H9 (cell line): ENCODE measurements around the gene FIBP. TPM values are rescaled to one million over a fixed set of nuclear protein-coding genes. Genes with fewer than 3 reads are reported as not detected.

Source experiments
- DNase-seq: peaks from one replicate; pipeline ENCODE4 v3.0.0-alpha.2; 2017
- H2AFZ ChIP-seq: one replicate; pipeline ENCODE4 v1.6.1; 2013; ENCODE audit warnings: mild to moderate bottlenecking, low read length, control low read depth, moderate library complexity
- H2AK5ac ChIP-seq: 2 replicates; pipeline ENCODE4 v1.6.1; 2013; ENCODE audit warnings: low read length, control low read depth, mixed read lengths; ENCODE audit not compliant: insufficient read length
- H2BK120ac ChIP-seq: one replicate; pipeline ENCODE4 v1.6.1; 2013; ENCODE audit warnings: low read depth, mild to moderate bottlenecking, low read length, control low read depth, inconsistent platforms; ENCODE audit not compliant: poor library complexity, severe bottlenecking
- H2BK12ac ChIP-seq: 2 replicates; pipeline ENCODE4 v1.6.1; 2013; ENCODE audit warnings: low read length, control low read depth, mixed read lengths, low read depth; ENCODE audit not compliant: insufficient read length
- H2BK15ac ChIP-seq: 2 replicates; pipeline ENCODE4 v1.6.1; 2013; ENCODE audit warnings: low read depth, low read length, control low read depth
- H2BK20ac ChIP-seq: one replicate; pipeline ENCODE4 v1.6.1; 2013; ENCODE audit warnings: low read depth, mild to moderate bottlenecking, low read length, control low read depth, inconsistent platforms; ENCODE audit not compliant: poor library complexity, severe bottlenecking
- H2BK5ac ChIP-seq: 2 replicates; pipeline ENCODE4 v1.6.1; 2013; ENCODE audit warnings: low read length, control low read depth, mixed read lengths; ENCODE audit not compliant: insufficient read length
- H3K14ac ChIP-seq: 2 replicates; pipeline ENCODE4 v1.6.1; 2013; ENCODE audit warnings: low read length, control low read depth; ENCODE audit not compliant: insufficient read depth
- H3K18ac ChIP-seq: 2 replicates; pipeline ENCODE4 v1.6.1; 2013; ENCODE audit warnings: low read depth, mild to moderate bottlenecking, mixed read lengths, low read length, control low read depth; ENCODE audit not compliant: insufficient read length
- H3K23ac ChIP-seq: 2 replicates; pipeline ENCODE4 v1.6.1; 2013; ENCODE audit warnings: low read length, control low read depth, mixed read lengths, low read depth; ENCODE audit not compliant: insufficient read length
- H3K23me2 ChIP-seq: 2 replicates; pipeline ENCODE4 v1.6.1; 2013; ENCODE audit warnings: low read depth, mild to moderate bottlenecking, mixed read lengths, low read length, control low read depth; ENCODE audit not compliant: insufficient read length, poor library complexity, severe bottlenecking
- H3K27ac ChIP-seq: 2 replicates; pipeline ENCODE4 v1.5.1; 2013; ENCODE audit warnings: low read length, control low read depth, mixed read lengths, low read depth; ENCODE audit not compliant: insufficient read length
- H3K27me3 ChIP-seq: 2 replicates; pipeline ENCODE4 v1.6.1; 2013; ENCODE audit warnings: low read length, control low read depth, inconsistent platforms; ENCODE audit not compliant: insufficient read depth
- H3K4ac ChIP-seq: 2 replicates; pipeline ENCODE4 v1.6.1; 2013; ENCODE audit warnings: low read depth, mild to moderate bottlenecking, control low read depth, inconsistent platforms, low read length, moderate library complexity
- H3K4me1 ChIP-seq: 2 replicates; pipeline ENCODE4 v1.6.1; 2013; ENCODE audit warnings: low read length, control low read depth, inconsistent platforms; ENCODE audit not compliant: insufficient read depth
- H3K4me2 ChIP-seq: 2 replicates; pipeline ENCODE4 v1.6.1; 2013; ENCODE audit warnings: low read length, control low read depth, mixed read lengths; ENCODE audit not compliant: insufficient read length, insufficient read depth
- H3K56ac ChIP-seq: 2 replicates; pipeline ENCODE4 v1.6.1; 2013; ENCODE audit warnings: low read depth, mild to moderate bottlenecking, mixed read lengths, low read length, control low read depth; ENCODE audit not compliant: insufficient read length
- H3K79me1 ChIP-seq: 2 replicates; pipeline ENCODE4 v1.6.1; 2013; ENCODE audit warnings: low read depth, mild to moderate bottlenecking, moderate library complexity, low read length, control low read depth, inconsistent platforms; ENCODE audit not compliant: insufficient read depth, poor library complexity, severe bottlenecking
- H3K79me2 ChIP-seq: 2 replicates; pipeline ENCODE4 v1.6.1; 2013; ENCODE audit warnings: low read length, control low read depth, inconsistent platforms; ENCODE audit not compliant: insufficient read depth
- H3K9ac ChIP-seq: 2 replicates; pipeline ENCODE4 v1.6.1; 2013; ENCODE audit warnings: low read length, control low read depth, mixed read lengths; ENCODE audit not compliant: insufficient read length; ENCODE audit errors: extremely low read depth
- H3K9me3 ChIP-seq: one replicate; pipeline ENCODE4 v1.6.1; 2013; ENCODE audit warnings: low read depth, low read length, inconsistent platforms; ENCODE audit not compliant: control insufficient read depth
- H3T11ph ChIP-seq: one replicate; pipeline ENCODE4 v1.6.1; 2013; ENCODE audit warnings: mild to moderate bottlenecking, low read length, control low read depth, inconsistent platforms
- H4K20me1 ChIP-seq: one replicate; pipeline ENCODE4 v1.6.1; 2013; ENCODE audit not compliant: control insufficient read depth, insufficient read length, insufficient read depth
- H4K5ac ChIP-seq: 2 replicates; pipeline ENCODE4 v1.6.1; 2013; ENCODE audit warnings: low read depth, mild to moderate bottlenecking, mixed read lengths, low read length, control low read depth; ENCODE audit not compliant: insufficient read length
- H4K8ac ChIP-seq: replicated peaks from 2 replicates; pipeline ENCODE4 v1.6.1; 2013; ENCODE audit warnings: low read length, control low read depth, mixed read lengths, low read depth; ENCODE audit not compliant: insufficient read length
- H4K91ac ChIP-seq: 2 replicates; pipeline ENCODE4 v1.6.1; 2013; ENCODE audit warnings: low read depth, mild to moderate bottlenecking, moderate library complexity, mixed read lengths, low read length, control low read depth; ENCODE audit not compliant: insufficient read length
- H3K27ac Mint-ChIP-seq, 3 experiments: 2 replicates in 2 of 3; 3 replicates in 1 of 3; pipeline ENCODE4 v1.8.0; 2020 to 2021; ENCODE audit warnings: mixed read lengths in 3 of 3, mild to moderate bottlenecking in 1 of 3, moderate library complexity in 1 of 3
- H3K27me3 Mint-ChIP-seq: 2 replicates; pipeline ENCODE4 v1.8.0; 2021; ENCODE audit warnings: low read depth, mild to moderate bottlenecking, moderate library complexity, mixed read lengths
- H3K36me3 Mint-ChIP-seq, 3 experiments: 2 replicates in 2 of 3; 3 replicates in 1 of 3; pipeline ENCODE4 v1.8.0; 2020 to 2021; ENCODE audit warnings: low read depth in 3 of 3, mixed read lengths in 3 of 3; ENCODE audit not compliant: insufficient read depth in 1 of 3
- H3K4me1 Mint-ChIP-seq, 2 experiments: 2 replicates each; pipeline ENCODE4 v1.8.0; 2020; ENCODE audit warnings: mixed read lengths in 2 of 2
- H3K4me3 Mint-ChIP-seq, 2 experiments: 2 replicates in 1 of 2; 3 replicates in 1 of 2; pipeline ENCODE4 v1.8.0; 2020 to 2021; ENCODE audit warnings: mild to moderate bottlenecking in 2 of 2, mixed read lengths in 2 of 2, moderate library complexity in 1 of 2
- H3K9me3 Mint-ChIP-seq, 2 experiments: 2 replicates in 1 of 2; 3 replicates in 1 of 2; pipeline ENCODE4 v1.8.0; 2020; ENCODE audit warnings: mild to moderate bottlenecking in 2 of 2, mixed read lengths in 2 of 2, moderate library complexity in 1 of 2
- WGBS: extraction: QIAGEN DNeasy Blood & Tissue Kit; methylation state at CpG from one replicate; pipeline ENCODE4 v1.1.7; 2013; ENCODE audit warnings: missing lambda C conversion rate, low lambda C conversion rate, mixed read lengths; ENCODE audit not compliant: insufficient read length; ENCODE audit errors: extremely low coverage; 5-methylcytosine and 5-hydroxymethylcytosine counted together
- total RNA-seq: library from RNA; stranded (reverse); gene quantifications from 2 replicates; pipeline ENCODE4 v1.2.1, GENCODE V29; 2021
- TF ChIP-seq, protein P1 (sequence below): fragments of 200-600 bp; sonication (generic); conservative IDR thresholded peaks from 3 replicates; pipeline ENCODE4 v1.8.0; 2021; ENCODE audit warnings: antibody characterized with exemption, mild to moderate bottlenecking

Gene FIBP
- total RNA-seq, 1 experiment from 2014 or later = 87.0 TPM

DNA sequence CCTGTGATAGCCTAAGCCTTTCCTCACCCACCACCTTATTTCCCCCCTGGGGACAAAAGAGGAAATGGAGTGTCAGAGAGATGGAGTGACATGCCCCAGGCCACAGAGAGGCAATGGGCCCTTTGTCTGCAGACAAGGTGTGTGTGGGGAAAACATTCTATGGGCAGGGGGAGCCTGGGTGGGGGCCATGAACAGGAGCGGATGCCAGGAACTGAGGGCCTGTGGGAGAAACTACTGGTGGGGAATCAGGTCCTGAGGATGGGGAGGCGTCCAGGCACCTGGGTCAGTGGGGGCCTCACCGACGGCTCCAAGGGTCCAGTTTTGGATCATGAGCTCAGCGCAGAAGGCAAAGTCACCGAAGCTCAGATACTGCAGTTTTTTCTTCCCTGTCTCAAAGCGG lies 3.0 kb downstream of the FIBP start:
- Histone ChIP-seq H4K5ac (no peak overlapping the region), H3K23ac (no peak overlapping the region), H3K27me3 (peaks cover 6% of the 10 kb centered on the region; the same call in 1 of the 2 replicates), H3K9ac (no peak overlapping the region), H3K79me1 (no peaks in the 10 kb centered on the region), H3K27ac (no peak overlapping the region), H3K4ac (no peak overlapping the region), H3K4me1 (peaks cover 9% of the 10 kb centered on the region; the same call in 1 of the 2 replicates), H2BK120ac (no peak overlapping the region), H3K18ac (no peak overlapping the region), H3K56ac (no peak overlapping the region), H2AFZ (no peak overlapping the region), H3K23me2 (peaks cover 11% of the 10 kb centered on the region), H2BK15ac (no peak overlapping the region), H3T11ph (no peak overlapping the region), H4K8ac (no peak overlapping the region), H2BK12ac (no peak overlapping the region), H3K14ac (no peak overlapping the region), H2BK5ac (no peak overlapping the region), H3K4me2 (no peak overlapping the region), H3K9me3 (no peaks in the 10 kb centered on the region), H4K20me1 (no peaks in the 10 kb centered on the region), H2BK20ac (no peak overlapping the region), H4K91ac (no peak overlapping the region), H2AK5ac (no peak overlapping the region), H3K79me2 (no peaks in the 10 kb centered on the region)
- H3K27ac Mint-ChIP-seq = 0 out of 7 replicates have a peak overlapping the region, but pooled peaks of 1 of the 3 experiments have one; percentile 28
- peaks cover 35 to 58% (median 55%) of the 10 kb centered on the region in 3 experiments for H3K36me3 Mint-ChIP-seq
- DNase-seq = no peak
- peaks cover 16% of the 10 kb centered on the region for H3K27me3 Mint-ChIP-seq
- peaks cover 2 to 4% of the 10 kb centered on the region in 2 experiments; a peak in 2 of 5 replicates for H3K9me3 Mint-ChIP-seq
- TF ChIP-seq, protein P1, sequence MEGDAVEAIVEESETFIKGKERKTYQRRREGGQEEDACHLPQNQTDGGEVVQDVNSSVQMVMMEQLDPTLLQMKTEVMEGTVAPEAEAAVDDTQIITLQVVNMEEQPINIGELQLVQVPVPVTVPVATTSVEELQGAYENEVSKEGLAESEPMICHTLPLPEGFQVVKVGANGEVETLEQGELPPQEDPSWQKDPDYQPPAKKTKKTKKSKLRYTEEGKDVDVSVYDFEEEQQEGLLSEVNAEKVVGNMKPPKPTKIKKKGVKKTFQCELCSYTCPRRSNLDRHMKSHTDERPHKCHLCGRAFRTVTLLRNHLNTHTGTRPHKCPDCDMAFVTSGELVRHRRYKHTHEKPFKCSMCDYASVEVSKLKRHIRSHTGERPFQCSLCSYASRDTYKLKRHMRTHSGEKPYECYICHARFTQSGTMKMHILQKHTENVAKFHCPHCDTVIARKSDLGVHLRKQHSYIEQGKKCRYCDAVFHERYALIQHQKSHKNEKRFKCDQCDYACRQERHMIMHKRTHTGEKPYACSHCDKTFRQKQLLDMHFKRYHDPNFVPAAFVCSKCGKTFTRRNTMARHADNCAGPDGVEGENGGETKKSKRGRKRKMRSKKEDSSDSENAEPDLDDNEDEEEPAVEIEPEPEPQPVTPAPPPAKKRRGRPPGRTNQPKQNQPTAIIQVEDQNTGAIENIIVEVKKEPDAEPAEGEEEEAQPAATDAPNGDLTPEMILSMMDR = no peak
- H3K4me3 Mint-ChIP-seq = peak overlapping the region in 1 of 2 experiments; percentile 56; a peak in 2 of 5 replicates
- WGBS = no CpG with 5 or more reads among the region's 7 CpGs
- H3K4me1 Mint-ChIP-seq = peaks cover 23 to 37% of the 10 kb centered on the region in 2 experiments
